Body of pancreas (tissue), 4 donors: ENCODE data around the gene GDPD2. TPM values are rescaled to one million over a fixed set of nuclear protein-coding genes. Genes with fewer than 3 reads are reported as not detected.

Source experiments
- ATAC-seq: fragments of 150-250 bp; one replicate; pipeline ENCODE4 v1.9.1; 2016
- DNase-seq, 4 donors: peaks; one replicate each; pipeline ENCODE4 v3.0.0-alpha.2; 2019
- H3K27ac ChIP-seq, 4 donors: fragments of 200-600 bp; sonication (generic); 1 replicate in 3 of 4; 2 replicates in 1 of 4; pipeline versions ENCODE4 v1.5.1 to v1.6.1; 2016 to 2019; ENCODE audit warnings: mild to moderate bottlenecking in 1 of 4, mixed read lengths in 1 of 4, moderate library complexity in 1 of 4
- H3K27me3 ChIP-seq, 2 donors: fragments of 200-600 bp; sonication (generic); one replicate each; pipeline ENCODE4 v1.6.0; 2016; ENCODE audit warnings: mild to moderate bottlenecking in 1 of 2
- H3K36me3 ChIP-seq, 2 donors: fragments of 200-600 bp; sonication (generic); replicated peaks in 1 of 2; 2 replicates each; pipeline ENCODE4 v1.5.1; 2016; ENCODE audit warnings: low read depth in 2 of 2; ENCODE audit not compliant: insufficient read depth in 1 of 2
- H3K4me1 ChIP-seq: fragments of 200-600 bp; sonication (generic); one replicate; pipeline ENCODE4 v1.6.0; 2016
- H3K4me3 ChIP-seq, 2 donors: fragments of 200-600 bp; sonication (generic); 1 replicate in 1 of 2; 2 replicates in 1 of 2; pipeline ENCODE4 v1.5.1; 2016 to 2019
- H3K9me3 ChIP-seq, 3 donors: fragments of 200-600 bp; sonication (generic); 1 replicate in 2 of 3; 2 replicates in 1 of 3; pipeline ENCODE4 v1.5.1; 2016
- CTCF ChIP-seq, 7 experiments: fragments of 450-650 bp in 4 of 7; fragments of 200-600 bp in 3 of 7; sonication (generic) in 3 of 7; IDR thresholded peaks; one replicate each; pipeline ENCODE4 v1.5.1; 2016 to 2019; ENCODE audit warnings: antibody characterized with exemption in 7 of 7
- POLR2A ChIP-seq, 3 donors: fragments of 450-650 bp; IDR thresholded peaks; one replicate each; pipeline ENCODE4 v1.6.1; 2016; ENCODE audit warnings: antibody characterized with exemption in 3 of 3, mild to moderate bottlenecking in 2 of 3
- WGBS, 2 donors: methylation state at CpG; one replicate each; pipeline ENCODE4 v1.1.5; 2017; 5-methylcytosine and 5-hydroxymethylcytosine counted together
- intact Hi-C: fragments of 100-400 bp; cut with DNase I; formaldehyde crosslinking; loops from one replicate; pipeline ENCODE4 v1.15.1; 2023
- total RNA-seq, 2 donors: library from RNA; depleted of rRNA; stranded (reverse); fragments of >200 nt; gene quantifications; one replicate each; pipeline ENCODE4 v1.1.0, GENCODE V29; 2016

Gene GDPD2
- total RNA-seq, 2 donors from 2014 or later: 0.26 TPM; not detected in 1

GRCh38 chrX:70432936-70433847 is 10.1 kb downstream of the GDPD2 start:
- no peak for ATAC-seq
- Histone ChIP-seq H3K27ac (peak overlapping the region in 3 of 4 donors; percentile 26 to 87 (median 80)), H3K27me3 (no peaks in the 10 kb centered on the region), H3K36me3 (no peaks in the 10 kb centered on the region), H3K9me3 (no peaks in the 10 kb centered on the region), H3K4me3 (no peak overlapping the region), H3K4me1 (peaks cover 10% of the 10 kb centered on the region)
- intact Hi-C loops: no loop called here
- no peak for DNase-seq
- TF ChIP-seq POLR2A (IDR thresholded peaks at IDR 0.05) (no peak), CTCF (IDR thresholded peaks at IDR 0.05) (no peak)
- 52 to 69% methylated on average over 14 of the region's 15 CpGs for WGBS, 2 donors

GRCh38 chrX:70433848-70434351 is 10.8 kb downstream of the GDPD2 start:
- intact Hi-C loops: no loop called here
- no peaks in the 10 kb centered on the region for H3K36me3 ChIP-seq
- TF ChIP-seq POLR2A (IDR thresholded peaks at IDR 0.05) (peak in 2 of 3 donors; percentile 8 to 14), CTCF (IDR thresholded peaks at IDR 0.05) (peak; percentile 52 to 81 (median 79))
- no peaks in the 10 kb centered on the region for H3K27me3 ChIP-seq
- H3K4me3 ChIP-seq: peak overlapping the region in 1 of 2 donors; percentile 43
- no peaks in the 10 kb centered on the region for H3K9me3 ChIP-seq
- peaks cover 10% of the 10 kb centered on the region for H3K4me1 ChIP-seq
- DNase-seq (peak; percentile 77 to 81 (median 79)), ATAC-seq (peak; percentile 84)
- peak overlapping the region; percentile 46 to 87 (median 71) for H3K27ac ChIP-seq
- 0% methylated on average over 36 of the region's 37 CpGs; no CpG with 5 or more reads in 1 of the 2 donors for WGBS, 2 donors

- H3K27ac ChIP-seq: peak overlapping the region; percentile 46 to 87 (median 71)
- no peaks in the 10 kb centered on the region for H3K36me3 ChIP-seq
- DNase-seq (peak; percentile 82 to 90 (median 88)), ATAC-seq (peak; percentile 92)
- 0% methylated on average over 2 to 20 of the region's 45 CpGs for WGBS, 2 donors
- H3K9me3 ChIP-seq: no peaks in the 10 kb centered on the region
- TF ChIP-seq CTCF (IDR thresholded peaks at IDR 0.05) (no peak), POLR2A (IDR thresholded peaks at IDR 0.05) (peak in 2 of 3 donors; percentile 31 to 36)
- no peaks in the 10 kb centered on the region for H3K27me3 ChIP-seq
- peaks cover 10% of the 10 kb centered on the region for H3K4me1 ChIP-seq
- intact Hi-C loops: no loop called here
- peak overlapping the region in 1 of 2 donors; percentile 43 for H3K4me3 ChIP-seq
These were observed 11.3 kb downstream of the GDPD2 start for GRCh38 chrX:70434352-70434866.

- H3K27me3 ChIP-seq: no peaks in the 10 kb centered on the region
- ATAC-seq (no peak), DNase-seq (peak in 1 of 4 donors; percentile 11)
- H3K4me3 ChIP-seq: no peak overlapping the region
- intact Hi-C loops: no loop called here
- WGBS, 2 donors: 36 to 46% methylated on average over 16 of the region's 17 CpGs
- no peaks in the 10 kb centered on the region for H3K36me3 ChIP-seq
- peak overlapping the region in 1 of 4 donors; percentile 80 for H3K27ac ChIP-seq
- H3K9me3 ChIP-seq: no peaks in the 10 kb centered on the region
- TF ChIP-seq POLR2A (IDR thresholded peaks at IDR 0.05): no peak
- peaks cover 10% of the 10 kb centered on the region for H3K4me1 ChIP-seq
These were observed 11.9 kb downstream of the GDPD2 start for GRCh38 chrX:70434914-70435586.

GRCh38 chrX:70436343-70436742 is 13.2 kb downstream of the GDPD2 start:
- intact Hi-C loops: no loop called here
- no peaks in the 10 kb centered on the region for H3K27me3 ChIP-seq
- H3K4me3 ChIP-seq: no peak overlapping the region
- no peak for DNase-seq
- peaks cover 10% of the 10 kb centered on the region for H3K4me1 ChIP-seq
- no peaks in the 10 kb centered on the region for H3K36me3 ChIP-seq
- ATAC-seq: no peak
- H3K27ac ChIP-seq: no peak overlapping the region
- WGBS, 2 donors: 29 to 60% methylated on average over 7 to 16 of the region's 16 CpGs
- TF ChIP-seq CTCF (IDR thresholded peaks at IDR 0.05): no peak
- no peak for TF ChIP-seq POLR2A (IDR thresholded peaks at IDR 0.05)
- no peaks in the 10 kb centered on the region for H3K9me3 ChIP-seq
